Kidney epithelial cell (primary cell): Measurements from ENCODE around the gene RFX7. TPM values are rescaled to one million over a fixed set of nuclear protein-coding genes. Genes with fewer than 3 reads are reported as not detected.

Experiments used
- DNase-seq: peaks from one replicate; pipeline ENCODE4 v3.0.0-alpha.2; 2010; ENCODE audit warnings: low read depth
- H3K27me3 ChIP-seq: 2 replicates; pipeline ENCODE4 v1.6.0; 2011; ENCODE audit warnings: low read length; ENCODE audit not compliant: control insufficient read depth, insufficient read depth
- H3K36me3 ChIP-seq: 2 replicates; pipeline ENCODE4 v1.5.1; 2011; ENCODE audit warnings: low read length; ENCODE audit not compliant: control insufficient read depth, insufficient read depth
- H3K4me3 ChIP-seq: 2 replicates; pipeline ENCODE4 v1.5.1; 2011; ENCODE audit warnings: low read depth, mild to moderate bottlenecking, control low read depth, low read length
- CTCF ChIP-seq: IDR thresholded peaks from 2 replicates; pipeline ENCODE4 v1.5.1; 2011; ENCODE audit warnings: mild to moderate bottlenecking, moderate library complexity, low read length, control low read depth, inconsistent platforms; ENCODE audit not compliant: insufficient read depth, poor library complexity, severe bottlenecking
- total RNA-seq: library from RNA; depleted of rRNA; stranded (reverse); fragments of >200 nt; gene quantifications from 2 replicates; pipeline ENCODE4 v1.2.3, GENCODE V29; 2015

Gene RFX7
- total RNA-seq, 1 donor from 2014 or later: 11.4 TPM

GRCh38 chr15:56192659-56193442, 50.8 kb downstream of the RFX7 start:
- no peak for DNase-seq
- H3K4me3 ChIP-seq: no peak overlapping the region
- TF ChIP-seq CTCF: no peak
- no peaks in the 10 kb centered on the region for H3K36me3 ChIP-seq
- H3K27me3 ChIP-seq: no peaks in the 10 kb centered on the region

- TF ChIP-seq CTCF: no peak
- Histone ChIP-seq H3K36me3 (no peaks in the 10 kb centered on the region), H3K4me3 (no peak overlapping the region), H3K27me3 (no peaks in the 10 kb centered on the region)
- no peak for DNase-seq
Observed at GRCh38 chr15:56187665-56188064, 56.0 kb downstream of the RFX7 start.

- no peak overlapping the region for H3K4me3 ChIP-seq
- no peaks in the 10 kb centered on the region for H3K36me3 ChIP-seq
- no peaks in the 10 kb centered on the region for H3K27me3 ChIP-seq
- no peak for TF ChIP-seq CTCF
- no peak for DNase-seq
Observed at GRCh38 chr15:56185980-56186379, 57.7 kb downstream of the RFX7 start.

GRCh38 chr15:56184516-56184915, 59.2 kb downstream of the RFX7 start:
- H3K27me3 ChIP-seq: no peaks in the 10 kb centered on the region
- H3K4me3 ChIP-seq: no peak overlapping the region
- TF ChIP-seq CTCF: no peak
- H3K36me3 ChIP-seq: no peaks in the 10 kb centered on the region
- no peak for DNase-seq

- DNase-seq: no peak
- no peaks in the 10 kb centered on the region for H3K27me3 ChIP-seq
- no peak overlapping the region for H3K4me3 ChIP-seq
- TF ChIP-seq CTCF: no peak
- H3K36me3 ChIP-seq: no peaks in the 10 kb centered on the region
Observed at GRCh38 chr15:56180851-56181250, 62.8 kb downstream of the RFX7 start.

- no peak for DNase-seq
- no peaks in the 10 kb centered on the region for H3K36me3 ChIP-seq
- H3K27me3 ChIP-seq: no peaks in the 10 kb centered on the region
- H3K4me3 ChIP-seq: no peak overlapping the region
- TF ChIP-seq CTCF: no peak
Observed at GRCh38 chr15:56176996-56177395, 66.7 kb downstream of the RFX7 start.
